ENCODE measurements around the gene TP53I11. TPM values are rescaled to one million over a fixed set of nuclear protein-coding genes. Genes with fewer than 3 reads are reported as not detected.

Gene TP53I11
- total RNA-seq, 1 experiment from 2014 or later: 94.2 TPM

DNA sequence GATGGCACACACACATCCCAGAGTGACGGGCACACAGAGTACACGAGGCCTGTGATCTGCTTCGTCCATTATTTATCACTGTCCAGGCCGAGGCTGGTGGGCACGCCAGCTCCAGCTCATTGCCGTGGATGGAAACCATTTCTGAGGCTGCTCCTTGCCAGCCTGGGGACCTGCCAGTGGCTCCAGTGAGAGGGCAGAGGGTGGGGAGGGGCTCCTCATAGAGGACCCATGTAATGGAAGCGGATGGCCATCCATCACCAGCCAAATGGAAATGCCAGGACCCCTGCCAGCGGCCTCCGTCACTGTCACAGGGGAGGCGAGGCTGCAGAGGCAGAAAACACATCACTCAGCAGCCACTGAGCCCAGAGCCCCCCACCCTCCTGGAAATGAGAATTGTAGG, 35.7 kb downstream of the TP53I11 start:
- Histone ChIP-seq H3K4me2 (ENCODE audit: insufficient read depth, insufficient read length, low read length) (no peak overlapping the region), H3K79me2 (ENCODE audit: insufficient read depth, low read length) (no peaks in the 10 kb centered on the region), H3K27ac (ENCODE audit: insufficient read length, low read depth, low read length) (no peak overlapping the region), H3K56ac (ENCODE audit: insufficient read length, low read depth, low read length) (no peak overlapping the region), H3K23ac (ENCODE audit: insufficient read length, low read depth, low read length) (no peak overlapping the region), H4K91ac (ENCODE audit: insufficient read length, low read depth, low read length) (no peak overlapping the region), H3K9me3 (ENCODE audit: control insufficient read depth, low read depth, low read length) (no peaks in the 10 kb centered on the region), H3T11ph (ENCODE audit: low read length) (no peak overlapping the region), H3K4ac (ENCODE audit: low read depth, low read length) (no peak overlapping the region), H2BK20ac (ENCODE audit: low read depth, low read length, poor library complexity, severe bottlenecking) (no peak overlapping the region), H3K23me2 (ENCODE audit: insufficient read length, low read depth, low read length, poor library complexity, severe bottlenecking) (no peaks in the 10 kb centered on the region), H2BK15ac (ENCODE audit: low read depth, low read length) (no peak overlapping the region), H2BK120ac (ENCODE audit: low read depth, low read length, poor library complexity, severe bottlenecking) (no peak overlapping the region), H3K18ac (ENCODE audit: insufficient read length, low read depth, low read length) (no peak overlapping the region), H3K79me1 (ENCODE audit: insufficient read depth, low read depth, low read length, poor library complexity, severe bottlenecking) (no peaks in the 10 kb centered on the region), H4K8ac (replicated peaks; ENCODE audit: insufficient read length, low read depth, low read length) (no peak overlapping the region), H3K9ac (ENCODE audit: extremely low read depth, insufficient read length, low read length) (no peak overlapping the region), H2AK5ac (ENCODE audit: insufficient read length, low read length) (no peak overlapping the region), H2BK5ac (ENCODE audit: insufficient read length, low read length) (no peak overlapping the region), H3K14ac (ENCODE audit: insufficient read depth, low read length) (no peak overlapping the region), H4K5ac (ENCODE audit: insufficient read length, low read depth, low read length) (no peak overlapping the region), H2BK12ac (ENCODE audit: insufficient read length, low read depth, low read length) (no peak overlapping the region), H4K20me1 (ENCODE audit: control insufficient read depth, insufficient read depth, insufficient read length) (no peaks in the 10 kb centered on the region), H2AFZ (ENCODE audit: low read length) (no peak overlapping the region), H3K27me3 (ENCODE audit: insufficient read depth, low read length) (no peaks in the 10 kb centered on the region), H3K4me1 (ENCODE audit: insufficient read depth, low read length) (peaks cover 2% of the 10 kb centered on the region; the same call in 1 of the 2 replicates)
- DNase-seq: no peak
- Mint-ChIP-seq H3K36me3 (ENCODE audit: insufficient read depth in 1 of 3, low read depth in 3 of 3) (no peaks in the 10 kb centered on the region; a peak in 1 of 7 replicates), H3K4me3 (no peak overlapping the region), H3K27me3 (ENCODE audit: low read depth) (peaks cover 1% of the 10 kb centered on the region), H3K9me3 (no peaks in the 10 kb centered on the region; a peak in 1 of 5 replicates), H3K4me1 (peaks cover 20 to 23% of the 10 kb centered on the region in 2 experiments), H3K27ac (no peak overlapping the region)
- TF ChIP-seq, protein P1, sequence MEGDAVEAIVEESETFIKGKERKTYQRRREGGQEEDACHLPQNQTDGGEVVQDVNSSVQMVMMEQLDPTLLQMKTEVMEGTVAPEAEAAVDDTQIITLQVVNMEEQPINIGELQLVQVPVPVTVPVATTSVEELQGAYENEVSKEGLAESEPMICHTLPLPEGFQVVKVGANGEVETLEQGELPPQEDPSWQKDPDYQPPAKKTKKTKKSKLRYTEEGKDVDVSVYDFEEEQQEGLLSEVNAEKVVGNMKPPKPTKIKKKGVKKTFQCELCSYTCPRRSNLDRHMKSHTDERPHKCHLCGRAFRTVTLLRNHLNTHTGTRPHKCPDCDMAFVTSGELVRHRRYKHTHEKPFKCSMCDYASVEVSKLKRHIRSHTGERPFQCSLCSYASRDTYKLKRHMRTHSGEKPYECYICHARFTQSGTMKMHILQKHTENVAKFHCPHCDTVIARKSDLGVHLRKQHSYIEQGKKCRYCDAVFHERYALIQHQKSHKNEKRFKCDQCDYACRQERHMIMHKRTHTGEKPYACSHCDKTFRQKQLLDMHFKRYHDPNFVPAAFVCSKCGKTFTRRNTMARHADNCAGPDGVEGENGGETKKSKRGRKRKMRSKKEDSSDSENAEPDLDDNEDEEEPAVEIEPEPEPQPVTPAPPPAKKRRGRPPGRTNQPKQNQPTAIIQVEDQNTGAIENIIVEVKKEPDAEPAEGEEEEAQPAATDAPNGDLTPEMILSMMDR (conservative IDR thresholded peaks at IDR 0.05): no peak
- no CpG with 5 or more reads among the region's 10 CpGs for WGBS (ENCODE audit: extremely low coverage, insufficient read length, low lambda C conversion rate)
